ENCODE data around the gene PRDX1. TPM values are rescaled to one million over a fixed set of nuclear protein-coding genes. Genes with fewer than 3 reads are reported as not detected.

PRDX1 gene
- total and polyA plus RNA-seq, 2 of the 4 experiments (the other 2 are of a cell fraction): 612 to 883 TPM

- no peak overlapping the region for H3K56ac ChIP-seq (ENCODE audit: extremely low read depth, insufficient read depth, low read length)
- no peak overlapping the region for H3K9ac ChIP-seq (ENCODE audit: low read depth, low read length)
- no peak overlapping the region for H3K18ac ChIP-seq (ENCODE audit: low read depth, low read length)
- H3K23ac ChIP-seq (ENCODE audit: low read depth, low read length): no peak overlapping the region
- TF ChIP-seq RAD21 (IDR thresholded peaks at IDR 0.05; ENCODE audit: low read length): peak; percentile 96
- no peak for TF ChIP-seq MXI1 (IDR thresholded peaks at IDR 0.05; ENCODE audit: borderline replicate concordance, low read depth, low read length)
- peak; percentile 42; the same call in 1 of the 2 replicates for TF ChIP-seq POLR2A (IDR thresholded peaks at IDR 0.05; ENCODE audit: low read depth, low read length)
- TF ChIP-seq SMC3 (IDR thresholded peaks at IDR 0.05; ENCODE audit: low read depth, low read length): peak; percentile 87
- TF ChIP-seq MAZ (IDR thresholded peaks at IDR 0.05; ENCODE audit: borderline replicate concordance, low read depth, low read length): 0 out of 2 replicates have a peak, but pooled peaks have one; percentile 22
- TF ChIP-seq CTCF (conservative IDR thresholded peaks at IDR 0.05; ENCODE audit: low read depth, low read length): peak; percentile 97
- no peak for TF ChIP-seq FOS (IDR thresholded peaks at IDR 0.05; ENCODE audit: low read depth, low read length)
- peaks cover 0 to 7% of the 10 kb centered on the region in 2 experiments; a peak in 1 of 4 replicates for H3K79me1 ChIP-seq (ENCODE audit: low read depth in 1 of 2, low read length in 2 of 2)
- in situ Hi-C loops (cut with MboI; ENCODE audit: low sequenced_read_pairs): loop anchor here (5.0 kb wide), 3 partner anchors 53 to 558 kb away; partner anchors contain the start of genes HECTD3 and UROD
- H2AFZ ChIP-seq (replicated peaks; ENCODE audit: low read length, poor library complexity): peak overlapping the region; percentile 65
- dilution Hi-C loops (cut with HindIII; ENCODE audit: low sequenced_read_pairs, unreplicated experiment): no loop called here
- H3K9me1 ChIP-seq (ENCODE audit: insufficient read depth, low read length): no peaks in the 10 kb centered on the region
- no peak overlapping the region for H3K4ac ChIP-seq (ENCODE audit: low read depth, low read length)
- no TSS peak for BruUV-seq (replicated peaks)
- H3K14ac ChIP-seq (replicated peaks; ENCODE audit: low read depth, low read length): no peak overlapping the region
- no peak overlapping the region for H2AK5ac ChIP-seq (ENCODE audit: low read depth, low read length)
- H4K20me1 ChIP-seq (ENCODE audit: insufficient read depth, low read length): no peaks in the 10 kb centered on the region; the same call in 1 of the 2 replicates
- H3K4me3 ChIP-seq (ENCODE audit: insufficient read depth, low read depth, low read length): no peak overlapping the region
- H3K9me3 ChIP-seq (ENCODE audit: control insufficient read depth, insufficient read depth, low read length): no peaks in the 10 kb centered on the region
- ChIA-PET CTCF (interaction anchor here (0.5 to 1.7 kb wide), 5 partner anchors 11 to 617 kb away, joined by 3 to 5 read pairs (median 3); no protein-coding TSS in a partner anchor), POLR2A (ENCODE audit: unreplicated experiment) (no interaction called here)
- H3K4me1 ChIP-seq (ENCODE audit: control insufficient read depth, insufficient read depth, low read length): no peaks in the 10 kb centered on the region
- WGBS, 2 experiments (ENCODE audit: extremely low coverage in 2 of 2, insufficient read length in 1 of 2): 18% methylated on average over 4 of the region's 8 CpGs; no CpG with 5 or more reads in 1 of the 2 experiments
- intact Hi-C loops (cut with micrococcal nuclease): loop anchor here (1.0 to 5.0 kb wide), 4 partner anchors 58 to 558 kb away; partner anchors contain the start of genes HECTD3, TESK2 and UROD
- H3K36me3 ChIP-seq (ENCODE audit: control insufficient read depth, insufficient read depth, low read length): peaks cover 31% of the 10 kb centered on the region
- H3K27me3 ChIP-seq (ENCODE audit: control insufficient read depth, insufficient read depth, low read length): no peaks in the 10 kb centered on the region
- H2BK15ac ChIP-seq (ENCODE audit: low read depth, low read length): no peak overlapping the region
- H4K8ac ChIP-seq (ENCODE audit: low read depth in 2 of 2, low read length in 2 of 2): no peak overlapping the region
- H3K4me2 ChIP-seq (ENCODE audit: low read depth, low read length): no peak overlapping the region
- H4K5ac ChIP-seq (ENCODE audit: low read depth, low read length): no peak overlapping the region
- H2BK120ac ChIP-seq (ENCODE audit: low read depth, low read length): no peak overlapping the region
- H3K27ac ChIP-seq (ENCODE audit: insufficient read depth, low read length): no peak overlapping the region
- no peak overlapping the region for H2BK5ac ChIP-seq (ENCODE audit: low read depth, low read length, poor library complexity, severe bottlenecking)
- ATAC-seq (ENCODE audit: low read depth) (peak; percentile 98), DNase-seq (peak; percentile 78)
- H4K91ac ChIP-seq (ENCODE audit: insufficient read depth, low read depth, low read length): no peak overlapping the region
- peak overlapping the region; percentile 92 for H2AK9ac ChIP-seq (replicated peaks; ENCODE audit: low read depth, low read length, poor library complexity)
- H2BK20ac ChIP-seq (ENCODE audit: low read depth, low read length): no peak overlapping the region
These were observed 48.4 kb upstream of the PRDX1 start for GRCh38 chr1:45569962-45570581.

All from IMR-90 (cell line).